HepG2 (cell line): ENCODE measurements around the gene MAEA. TPM values are rescaled to one million over a fixed set of nuclear protein-coding genes. Genes with fewer than 3 reads are reported as not detected.

ENCODE experiments used
- ATAC-seq: fragments of 200-7000 bp; cut with Tn5 transposase; 3 replicates; pipeline ENCODE4 v1.9.1; 2020; ENCODE audit warnings: mild to moderate bottlenecking, moderate library complexity
- BruUV-seq: library from RNA; stranded (reverse); fragments of 400-500 nt; replicated peaks from 2 replicates; lab custom pipeline; 2021; lab: Mats Ljungman, UMichigan
- CTCF ChIA-PET: fragments of 300-600 bp; formaldehyde crosslinking; extraction: SDS; loops from one replicate; lab custom pipeline; 2021; ENCODE audit warnings: low total read pairs, inconsistent platforms, low intra/inter-chr PET ratio; lab: Yijun Ruan, JAX
- POLR2A ChIA-PET: fragments of 350-600 bp; sonication (Branson Sonifier 250); formaldehyde crosslinking; loops from one replicate; lab custom pipeline; 2020; ENCODE audit warnings: antibody characterized with exemption, inconsistent platforms; lab: Yijun Ruan, JAX
- DNase-seq: peaks from one replicate; pipeline ENCODE4 v3.0.0-alpha.2; 2015; ENCODE audit warnings: low spot score
- FAIRE-seq: peaks from 3 replicates; lab custom pipeline; 2011; peaks lifted over from hg19 to GRCh38; lab: Jason Lieb, UNC
- H2AFZ ChIP-seq: one replicate; pipeline ENCODE4 v1.6.1; 2011; ENCODE audit warnings: low read length, inconsistent platforms
- H3K27ac ChIP-seq: fragments of 300-600 bp; 3 replicates; pipeline ENCODE4 v1.8.0; 2011; ENCODE audit warnings: mixed run types, mild to moderate bottlenecking, mixed read lengths, low read length, inconsistent platforms; ENCODE audit not compliant: insufficient read depth; ENCODE audit errors: extremely low read length
- H3K27me3 ChIP-seq, 2 experiments: fragments of 200-600 bp in 1 of 2; 2 replicates in 1 of 2; 3 replicates in 1 of 2; pipeline versions ENCODE4 v1.6.0 to v1.8.0; 2011; ENCODE audit warnings: low read length in 2 of 2, mild to moderate bottlenecking in 2 of 2, moderate library complexity in 2 of 2, inconsistent platforms in 1 of 2; ENCODE audit not compliant: insufficient read depth in 2 of 2, control insufficient read depth in 1 of 2
- H3K36me3 ChIP-seq, 2 experiments: fragments of 200-600 bp in 1 of 2; replicated peaks in 1 of 2; 2 replicates in 1 of 2; 3 replicates in 1 of 2; pipeline versions ENCODE4 v1.5.1 to v1.8.0; 2011; ENCODE audit warnings: low read length in 2 of 2, inconsistent platforms in 1 of 2; ENCODE audit not compliant: insufficient read depth in 2 of 2, control insufficient read depth in 1 of 2
- H3K4me1 ChIP-seq: 2 replicates; pipeline ENCODE4 v1.5.1; 2012; ENCODE audit warnings: low read length, inconsistent platforms; ENCODE audit not compliant: insufficient read depth
- H3K4me2 ChIP-seq: 2 replicates; pipeline ENCODE4 v1.6.0; 2011; ENCODE audit warnings: low read depth, low read length, inconsistent platforms
- H3K4me3 ChIP-seq, 3 experiments: fragments of 200-600 bp in 1 of 3; sonication (generic), shearing (Covaris generic) in 1 of 3; replicated peaks in 1 of 3; 2 replicates each; pipeline ENCODE4 v1.5.1; 2011 to 2016; ENCODE audit warnings: low read length in 3 of 3, inconsistent platforms in 2 of 3, low read depth in 2 of 3, mild to moderate bottlenecking in 2 of 3, control low read depth in 1 of 3, mixed read lengths in 1 of 3; ENCODE audit not compliant: insufficient read depth in 1 of 3
- H3K79me2 ChIP-seq: one replicate; pipeline ENCODE4 v1.6.1; 2011; ENCODE audit warnings: low read length, inconsistent platforms; ENCODE audit not compliant: insufficient read depth
- H3K9ac ChIP-seq: 2 replicates; pipeline ENCODE4 v1.6.0; 2011; ENCODE audit warnings: mild to moderate bottlenecking, low read depth, low read length, inconsistent platforms; ENCODE audit not compliant: insufficient read depth
- H3K9me3 ChIP-seq: 2 replicates; pipeline ENCODE4 v1.5.1; 2012; ENCODE audit warnings: mild to moderate bottlenecking, low read length
- H4K20me1 ChIP-seq: 2 replicates; pipeline ENCODE4 v1.6.0; 2011; ENCODE audit warnings: inconsistent platforms, mild to moderate bottlenecking, low read length, moderate library complexity; ENCODE audit not compliant: insufficient read depth
- CENPX ChIP-seq: sonication (generic); formaldehyde crosslinking; IDR thresholded peaks from 2 replicates; pipeline ENCODE4 v1.9.0; 2021; ENCODE audit warnings: mild to moderate bottlenecking, missing genetic modification reagents, moderate library complexity
- CHCHD3 ChIP-seq: sonication (generic); formaldehyde crosslinking; IDR thresholded peaks from 2 replicates; pipeline ENCODE4 v1.8.0; 2022; ENCODE audit warnings: mild to moderate bottlenecking, missing genetic modification reagents, moderate library complexity
- DPF2 ChIP-seq: sonication (generic); formaldehyde crosslinking; IDR thresholded peaks from 2 replicates; pipeline ENCODE4 v1.4.0; 2020; ENCODE audit warnings: mild to moderate bottlenecking, low read depth, missing genetic modification reagents, borderline replicate concordance
- NAIF1 ChIP-seq: sonication (generic); formaldehyde crosslinking; IDR thresholded peaks from 2 replicates; pipeline ENCODE4 v1.5.0; 2020; ENCODE audit warnings: mild to moderate bottlenecking, missing genetic modification reagents, borderline replicate concordance
- RFXAP ChIP-seq: sonication (generic); formaldehyde crosslinking; IDR thresholded peaks from 2 replicates; pipeline ENCODE4 v1.4.0; 2020; ENCODE audit warnings: missing genetic modification reagents, borderline replicate concordance
- XBP1 ChIP-seq: sonication (generic); formaldehyde crosslinking; IDR thresholded peaks from 2 replicates; pipeline ENCODE4 v1.5.0; 2020; ENCODE audit warnings: missing genetic modification reagents
- ZFX ChIP-seq: sonication (generic); formaldehyde crosslinking; IDR thresholded peaks from 2 replicates; pipeline ENCODE4 v1.4.0; 2020; ENCODE audit warnings: mild to moderate bottlenecking, low read depth, missing genetic modification reagents, moderate library complexity
- ZFY ChIP-seq: sonication (generic); formaldehyde crosslinking; IDR thresholded peaks from 2 replicates; pipeline ENCODE4 v1.4.0; 2020; ENCODE audit warnings: missing genetic modification reagents
- ZNF354B ChIP-seq: sonication (generic); formaldehyde crosslinking; IDR thresholded peaks from 2 replicates; pipeline ENCODE4 v1.8.0; 2022; ENCODE audit warnings: mild to moderate bottlenecking, missing genetic modification reagents
- ZNF746 ChIP-seq: sonication (generic); formaldehyde crosslinking; IDR thresholded peaks from 2 replicates; pipeline ENCODE4 v1.8.0; 2022; ENCODE audit warnings: mild to moderate bottlenecking, missing genetic modification reagents
- WGBS: methylation state at CpG from one replicate; pipeline ENCODE4 v1.1.6; 2017; ENCODE audit warnings: low lambda C conversion rate; 5-methylcytosine and 5-hydroxymethylcytosine counted together
- in situ Hi-C: cut with HindIII; loops from 2 replicates; pipeline ENCODE4 v1.10.0; 2017; ENCODE audit warnings: low pct_unique_long_range_greater_than_20kb; ENCODE audit not compliant: extremely low pct_ligation_motif_present
- intact Hi-C: fragments of 100-400 bp; cut with micrococcal nuclease; formaldehyde crosslinking; loops from one replicate; pipeline ENCODE4 v1.10.0; 2022; ENCODE audit not compliant: unreplicated experiment
- polyA plus RNA-seq, 8 experiments: library from polyadenylated mRNA; depleted of rRNA in 3 of 8; stranded (reverse) in 7 of 8; unstranded in 1 of 8; fragments of >200 nt; fragmentation: Illumina TruSeq in 4 of 8; extraction: Trizol in 4 of 8; gene quantifications; 2 replicates each; pipeline versions ENCODE4 v1.2.1 to v1.2.3, GENCODE V29; 2011 to 2016; ENCODE audit warnings: low read depth in 4 of 8, missing spikeins in 1 of 8, mixed read lengths in 1 of 8; ENCODE audit not compliant: insufficient read depth in 1 of 8
- total RNA-seq, 5 experiments: library from RNA; depleted of rRNA; stranded (reverse); fragments of >200 nt; fragmentation: Illumina TruSeq; extraction: Trizol; gene quantifications; 2 replicates each; pipeline ENCODE4 v1.2.3, GENCODE V29; 2016; ENCODE audit warnings: low read depth in 1 of 5
- TF ChIP-seq, protein P1 (sequence below): sonication (generic); formaldehyde crosslinking; IDR thresholded peaks from 2 replicates; pipeline ENCODE4 v1.4.0; 2020; ENCODE audit warnings: missing genetic modification reagents
- TF ChIP-seq, protein P2 (sequence below): sonication (generic); formaldehyde crosslinking; IDR thresholded peaks from 2 replicates; pipeline ENCODE4 v1.8.1; 2023; ENCODE audit warnings: mild to moderate bottlenecking, moderate library complexity, missing genetic modification reagents
- TF ChIP-seq, protein P3 (sequence below): sonication (generic); formaldehyde crosslinking; IDR thresholded peaks from 2 replicates; pipeline ENCODE4 v1.8.0; 2022; ENCODE audit warnings: mild to moderate bottlenecking, missing genetic modification reagents, borderline replicate concordance
- TF ChIP-seq, protein P4 (sequence below): sonication (generic); formaldehyde crosslinking; IDR thresholded peaks from 2 replicates; pipeline ENCODE4 v1.5.0; 2020; ENCODE audit warnings: missing genetic modification reagents, mild to moderate bottlenecking, borderline replicate concordance
- TF ChIP-seq, protein P5 (sequence below): IDR thresholded peaks from 2 replicates; pipeline ENCODE4 v1.6.1; 2016; ENCODE audit warnings: low read depth, control low read depth
- TF ChIP-seq, protein P6 (sequence below): sonication (generic); formaldehyde crosslinking; IDR thresholded peaks from 2 replicates; pipeline ENCODE4 v1.8.1; 2022; ENCODE audit warnings: mild to moderate bottlenecking, missing genetic modification reagents

The MAEA gene
- total and polyA plus RNA-seq, 2 of the 13 experiments (the other 11 are each of a cell fraction or from before 2014, with no cell fraction given): 52.0 to 57.1 TPM

DNA sequence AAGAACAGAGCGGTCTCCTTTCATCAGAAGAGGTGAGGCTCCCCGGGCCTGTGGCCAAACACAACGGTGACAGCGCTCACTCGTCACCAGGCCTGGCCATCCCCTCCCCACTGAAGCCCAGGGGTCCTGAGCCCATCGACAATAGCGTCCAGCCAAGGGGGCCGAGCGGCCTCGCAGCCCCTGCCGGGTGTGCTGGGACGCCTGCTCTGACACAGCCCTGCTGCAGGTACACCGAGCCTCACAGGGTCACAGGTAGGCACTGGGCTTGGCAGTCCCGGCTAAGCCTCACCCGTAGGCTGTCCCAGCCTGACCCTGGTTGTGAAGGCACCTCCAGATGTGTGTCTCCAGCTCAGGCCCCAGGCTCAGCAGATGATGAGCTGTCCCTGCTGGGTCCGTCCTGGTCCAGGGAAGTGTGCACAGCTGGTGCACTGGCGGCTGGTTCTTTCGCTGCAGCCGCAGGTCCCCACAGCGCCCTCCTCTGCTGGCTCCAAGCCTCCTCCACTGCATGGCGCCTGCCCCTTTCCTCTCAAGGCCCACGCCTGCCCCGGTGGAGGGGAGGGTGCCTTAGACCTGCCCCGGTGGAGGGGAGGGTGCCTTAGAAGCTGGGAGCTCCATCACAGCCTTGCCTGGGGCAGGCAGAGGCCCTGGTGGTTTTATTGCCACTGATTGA, 78.9 kb downstream of the MAEA start (continued):
- TF ChIP-seq, protein P1, sequence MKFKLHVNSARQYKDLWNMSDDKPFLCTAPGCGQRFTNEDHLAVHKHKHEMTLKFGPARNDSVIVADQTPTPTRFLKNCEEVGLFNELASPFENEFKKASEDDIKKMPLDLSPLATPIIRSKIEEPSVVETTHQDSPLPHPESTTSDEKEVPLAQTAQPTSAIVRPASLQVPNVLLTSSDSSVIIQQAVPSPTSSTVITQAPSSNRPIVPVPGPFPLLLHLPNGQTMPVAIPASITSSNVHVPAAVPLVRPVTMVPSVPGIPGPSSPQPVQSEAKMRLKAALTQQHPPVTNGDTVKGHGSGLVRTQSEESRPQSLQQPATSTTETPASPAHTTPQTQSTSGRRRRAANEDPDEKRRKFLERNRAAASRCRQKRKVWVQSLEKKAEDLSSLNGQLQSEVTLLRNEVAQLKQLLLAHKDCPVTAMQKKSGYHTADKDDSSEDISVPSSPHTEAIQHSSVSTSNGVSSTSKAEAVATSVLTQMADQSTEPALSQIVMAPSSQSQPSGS: no peak
- TF ChIP-seq ZNF746 (CRISPR knock-in tag) (no peak), ZFX (no peak)
- TF ChIP-seq, protein P2, sequence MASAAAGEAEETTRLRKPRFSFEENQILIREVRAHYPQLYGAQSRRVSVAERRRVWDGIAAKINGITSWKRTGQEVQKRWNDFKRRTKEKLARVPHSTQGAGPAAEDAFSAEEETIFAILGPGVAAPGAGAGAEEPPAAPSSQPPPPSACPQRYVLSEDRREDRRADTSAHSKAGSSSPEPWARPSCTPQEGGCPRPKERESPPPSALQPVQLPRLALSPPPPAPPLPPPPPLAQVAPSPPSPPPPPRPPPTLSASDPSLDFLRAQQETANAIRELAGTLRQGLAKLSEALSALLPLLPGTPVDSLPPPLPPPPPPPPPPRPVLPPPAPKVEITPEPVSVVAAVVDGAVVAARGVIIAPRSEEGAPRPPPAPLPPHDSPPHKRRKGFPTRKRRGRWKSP (CRISPR knock-in tag): no peak
- TF ChIP-seq, protein P3, sequence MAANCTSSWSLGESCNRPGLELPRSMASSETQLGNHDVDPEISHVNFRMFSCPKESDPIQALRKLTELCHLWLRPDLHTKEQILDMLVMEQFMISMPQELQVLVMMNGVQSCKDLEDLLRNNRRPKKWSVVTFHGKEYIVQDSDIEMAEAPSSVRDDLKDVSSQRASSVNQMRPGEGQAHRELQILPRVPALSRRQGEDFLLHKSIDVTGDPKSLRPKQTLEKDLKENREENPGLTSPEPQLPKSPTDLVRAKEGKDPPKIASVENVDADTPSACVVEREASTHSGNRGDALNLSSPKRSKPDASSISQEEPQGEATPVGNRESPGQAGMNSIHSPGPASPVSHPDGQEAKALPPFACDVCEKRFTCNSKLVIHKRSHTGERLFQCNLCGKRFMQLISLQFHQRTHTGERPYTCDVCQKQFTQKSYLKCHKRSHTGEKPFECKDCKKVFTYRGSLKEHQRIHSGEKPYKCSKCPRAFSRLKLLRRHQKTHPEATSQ (CRISPR knock-in tag): no peak

DNA sequence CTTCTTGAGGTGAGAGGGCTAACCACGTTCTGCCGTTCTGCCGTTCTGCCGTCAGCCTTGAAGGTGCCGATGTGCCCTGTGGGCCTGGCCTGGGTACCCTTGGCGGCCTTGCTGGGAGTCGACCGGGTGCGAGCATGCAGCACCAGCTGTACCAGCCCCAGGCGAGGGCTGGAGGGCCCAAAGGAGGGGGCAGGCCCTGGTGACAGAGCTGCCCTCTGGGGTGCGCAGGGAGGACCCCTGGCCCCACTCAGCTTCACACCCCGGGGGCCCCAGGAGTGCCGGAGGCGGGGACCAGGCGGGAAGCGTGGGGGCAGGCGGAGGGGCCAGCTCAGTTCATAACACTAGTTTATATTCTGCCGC, 79.4 kb downstream of the MAEA start:
- Histone ChIP-seq H3K27me3 (no peaks in the 10 kb centered on the region), H4K20me1 (no peaks in the 10 kb centered on the region), H3K36me3 (peaks cover 4 to 30% of the 10 kb centered on the region in 2 experiments; a peak in 4 of 5 replicates), H3K79me2 (no peaks in the 10 kb centered on the region), H3K9me3 (no peaks in the 10 kb centered on the region), H3K4me1 (no peaks in the 10 kb centered on the region), H3K9ac (no peak overlapping the region), H2AFZ (no peak overlapping the region), H3K4me2 (no peak overlapping the region), H3K4me3 (no peak overlapping the region), H3K27ac (no peak overlapping the region)
- WGBS: 98% methylated on average over 7 of the region's 18 CpGs
- ATAC-seq (no peak), FAIRE-seq (no peak), DNase-seq (no peak)
- intact Hi-C loops (no loop called here), in situ Hi-C loops (no loop called here)
- TF ChIP-seq ZNF354B (CRISPR knock-in tag): no peak
- no peak for TF ChIP-seq ZFY (CRISPR knock-in tag)
- no peak for TF ChIP-seq DPF2 (CRISPR knock-in tag)
- TF ChIP-seq NAIF1: no peak
- TF ChIP-seq, protein P4, sequence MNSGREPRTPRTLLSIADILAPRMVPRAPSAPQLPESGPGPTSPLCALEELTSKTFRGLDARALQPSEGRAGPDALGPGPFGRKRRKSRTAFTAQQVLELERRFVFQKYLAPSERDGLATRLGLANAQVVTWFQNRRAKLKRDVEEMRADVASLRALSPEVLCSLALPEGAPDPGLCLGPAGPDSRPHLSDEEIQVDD (CRISPR knock-in tag): no peak
- no peak for TF ChIP-seq XBP1
- TF ChIP-seq, protein P5, sequence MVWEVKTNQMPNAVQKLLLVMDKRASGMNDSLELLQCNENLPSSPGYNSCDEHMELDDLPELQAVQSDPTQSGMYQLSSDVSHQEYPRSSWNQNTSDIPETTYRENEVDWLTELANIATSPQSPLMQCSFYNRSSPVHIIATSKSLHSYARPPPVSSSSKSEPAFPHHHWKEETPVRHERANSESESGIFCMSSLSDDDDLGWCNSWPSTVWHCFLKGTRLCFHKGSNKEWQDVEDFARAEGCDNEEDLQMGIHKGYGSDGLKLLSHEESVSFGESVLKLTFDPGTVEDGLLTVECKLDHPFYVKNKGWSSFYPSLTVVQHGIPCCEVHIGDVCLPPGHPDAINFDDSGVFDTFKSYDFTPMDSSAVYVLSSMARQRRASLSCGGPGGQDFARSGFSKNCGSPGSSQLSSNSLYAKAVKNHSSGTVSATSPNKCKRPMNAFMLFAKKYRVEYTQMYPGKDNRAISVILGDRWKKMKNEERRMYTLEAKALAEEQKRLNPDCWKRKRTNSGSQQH: no peak
- TF ChIP-seq CENPX: no peak
- no peak for TF ChIP-seq RFXAP
- TF ChIP-seq, protein P6, sequence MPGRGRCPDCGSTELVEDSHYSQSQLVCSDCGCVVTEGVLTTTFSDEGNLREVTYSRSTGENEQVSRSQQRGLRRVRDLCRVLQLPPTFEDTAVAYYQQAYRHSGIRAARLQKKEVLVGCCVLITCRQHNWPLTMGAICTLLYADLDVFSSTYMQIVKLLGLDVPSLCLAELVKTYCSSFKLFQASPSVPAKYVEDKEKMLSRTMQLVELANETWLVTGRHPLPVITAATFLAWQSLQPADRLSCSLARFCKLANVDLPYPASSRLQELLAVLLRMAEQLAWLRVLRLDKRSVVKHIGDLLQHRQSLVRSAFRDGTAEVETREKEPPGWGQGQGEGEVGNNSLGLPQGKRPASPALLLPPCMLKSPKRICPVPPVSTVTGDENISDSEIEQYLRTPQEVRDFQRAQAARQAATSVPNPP: no peak
- TF ChIP-seq CHCHD3 (CRISPR knock-in tag): no peak
- ChIA-PET CTCF (no interaction called here), POLR2A (no interaction called here)
- BruUV-seq: no TSS peak
